RPMI7951 (cell line): ENCODE results near the gene EPGN. TPM values are rescaled to one million over a fixed set of nuclear protein-coding genes. Genes with fewer than 3 reads are reported as not detected.

ENCODE experiments used
- DNase-seq: peaks from one replicate; pipeline ENCODE4 v3.0.0-alpha.2; 2012; ENCODE audit warnings: low read depth
- total RNA-seq: library from RNA; depleted of rRNA; stranded (reverse); fragments of >200 nt; shearing (Covaris generic); gene quantifications from 2 replicates; pipeline ENCODE4 v1.2.3, GENCODE V29; 2014; rRNA removed

The EPGN gene
- total RNA-seq: 0.59 and 0.72 TPM in 2 replicates

DNA sequence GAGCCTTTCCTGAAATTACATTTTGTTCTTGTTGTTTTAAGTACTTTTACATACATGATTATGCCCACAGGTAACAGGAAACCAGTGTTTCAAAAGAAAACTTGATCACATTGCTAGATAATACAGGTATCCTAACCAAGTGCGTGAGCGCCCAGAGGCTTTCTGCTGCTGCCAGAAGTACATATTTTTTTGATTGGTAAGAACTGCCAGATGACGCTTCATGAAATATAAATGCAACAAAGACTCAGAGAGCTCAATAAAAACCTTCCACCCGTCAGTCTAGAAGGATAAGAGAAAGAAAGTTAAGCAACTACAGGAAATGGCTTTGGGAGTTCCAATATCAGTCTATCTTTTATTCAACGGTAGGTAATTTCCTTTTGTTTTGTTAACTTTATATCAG is at the start of gene EPGN:
Gene EPGN (plus strand): TSS at position 256 of the 400 bp plus-strand sequence. CDS start 64 bp downstream, at position 320.
- no peak for DNase-seq

- peak; percentile 11 for DNase-seq
Observed at GRCh38 chr4:74258963-74259362, 49.3 kb upstream of the EPGN start.

- DNase-seq: no peak
Observed at GRCh38 chr4:74260036-74260435, 48.2 kb upstream of the EPGN start.

DNA sequence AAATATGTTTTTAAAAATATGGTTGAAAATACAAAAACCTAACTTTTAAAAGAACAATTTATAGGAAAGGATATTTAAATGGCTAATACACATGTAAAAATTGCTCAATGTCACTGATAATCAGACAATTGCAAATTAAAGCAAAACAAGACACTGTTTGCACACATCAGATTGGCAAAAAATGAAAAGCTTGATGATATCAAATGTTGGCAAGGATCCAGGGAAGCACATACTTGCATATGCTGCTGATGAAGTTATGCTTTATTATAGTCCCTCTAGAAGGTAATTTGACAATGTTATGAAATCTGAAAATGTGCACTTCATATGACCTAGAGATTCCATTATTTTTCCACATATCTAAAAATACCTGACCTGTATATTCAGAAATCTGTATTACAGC is 45.7 kb upstream of the EPGN start:
- DNase-seq: no peak

GRCh38 chr4:74263551-74263950 is 44.7 kb upstream of the EPGN start:
- no peak for DNase-seq

DNA sequence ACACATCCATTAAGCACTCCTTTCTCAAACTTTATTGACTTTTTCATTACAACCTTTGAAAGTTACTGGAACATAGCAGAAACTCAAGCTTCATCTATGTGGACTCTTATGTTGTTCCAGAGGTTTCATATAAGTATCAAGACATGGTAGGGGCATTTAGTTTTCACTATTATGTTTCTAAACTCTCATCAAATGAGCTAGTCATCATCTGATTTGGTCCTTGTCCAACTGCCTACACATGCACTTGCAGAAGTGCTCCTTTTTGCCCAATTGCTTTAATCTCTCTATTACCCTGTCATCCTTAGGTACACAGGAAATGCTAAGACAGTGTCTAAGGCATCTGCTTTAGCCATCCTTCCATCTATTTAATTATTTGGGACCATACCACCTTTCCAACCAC is 42.2 kb upstream of the EPGN start:
- DNase-seq: no peak

DNA sequence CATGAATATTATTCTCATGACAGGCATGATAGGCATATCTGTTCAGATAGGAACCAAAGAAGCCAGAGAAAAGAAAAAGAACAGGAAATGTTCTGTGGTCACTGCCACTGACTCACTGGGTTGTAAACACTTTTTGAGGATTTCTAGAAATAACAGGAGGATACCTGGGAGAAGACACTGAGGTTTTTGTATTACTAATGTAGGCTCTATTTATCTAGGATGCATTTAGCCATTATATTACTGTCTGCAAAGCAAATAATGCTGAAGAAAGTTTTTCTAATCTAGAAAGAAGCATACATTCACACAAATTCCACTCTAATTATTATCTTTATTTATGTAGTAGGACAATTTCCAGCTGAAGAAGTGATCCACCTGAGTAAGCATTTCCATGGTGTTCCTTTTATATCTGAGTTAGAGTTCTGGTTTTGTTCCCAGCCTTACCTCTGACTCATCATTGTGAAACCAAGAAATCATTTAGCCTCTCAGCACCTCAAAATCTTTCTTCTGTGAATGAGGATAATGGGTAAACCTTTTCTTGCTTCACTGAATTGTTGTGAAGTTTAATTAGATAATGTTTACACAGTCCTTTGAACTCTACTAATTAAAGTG is 40.2 kb upstream of the EPGN start:
- peak; percentile 68 for DNase-seq

- no peak for DNase-seq
Observed at GRCh38 chr4:74268643-74269042, 39.6 kb upstream of the EPGN start.

DNA sequence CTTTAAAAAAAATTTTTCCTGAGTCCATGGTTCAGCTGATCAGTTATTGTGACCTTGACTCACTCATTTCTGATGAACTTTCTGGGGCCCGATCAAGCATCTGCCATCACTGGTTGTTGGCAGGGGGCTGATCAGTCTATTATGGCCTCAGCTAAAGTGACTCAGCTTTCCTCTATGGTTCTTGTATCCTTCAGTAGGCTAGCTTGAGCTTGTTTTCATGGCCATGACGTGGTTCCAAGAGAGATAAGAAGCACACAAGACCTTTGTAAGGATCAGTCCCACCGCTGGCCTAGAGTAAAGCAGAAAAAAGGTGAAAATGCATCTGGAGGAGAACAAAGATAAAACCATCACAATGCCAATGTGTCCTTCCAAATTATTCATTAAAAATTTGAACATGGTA is 29.8 kb upstream of the EPGN start:
- DNase-seq: no peak

- no peak for DNase-seq
Observed at GRCh38 chr4:74279716-74280115, 28.6 kb upstream of the EPGN start.

DNA sequence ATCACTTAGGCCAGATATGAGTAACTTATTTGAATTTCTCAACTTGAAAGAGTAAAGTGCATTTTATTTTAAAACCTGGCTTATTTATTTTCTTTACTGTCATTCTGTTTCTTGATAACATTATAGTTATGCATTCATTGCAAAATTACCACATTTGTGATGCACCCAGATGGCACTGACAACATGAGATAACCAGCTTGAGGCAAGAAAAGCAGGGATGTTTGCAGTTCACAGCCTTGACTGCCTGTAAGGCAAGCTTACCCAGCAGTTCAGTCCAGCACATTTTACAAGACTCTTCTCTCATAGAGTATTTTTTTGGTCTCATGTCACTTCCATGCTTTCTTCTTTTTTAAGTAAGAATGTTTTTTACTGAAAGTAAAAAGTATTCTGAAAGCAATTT is 25.3 kb upstream of the EPGN start:
- no peak for DNase-seq

DNA sequence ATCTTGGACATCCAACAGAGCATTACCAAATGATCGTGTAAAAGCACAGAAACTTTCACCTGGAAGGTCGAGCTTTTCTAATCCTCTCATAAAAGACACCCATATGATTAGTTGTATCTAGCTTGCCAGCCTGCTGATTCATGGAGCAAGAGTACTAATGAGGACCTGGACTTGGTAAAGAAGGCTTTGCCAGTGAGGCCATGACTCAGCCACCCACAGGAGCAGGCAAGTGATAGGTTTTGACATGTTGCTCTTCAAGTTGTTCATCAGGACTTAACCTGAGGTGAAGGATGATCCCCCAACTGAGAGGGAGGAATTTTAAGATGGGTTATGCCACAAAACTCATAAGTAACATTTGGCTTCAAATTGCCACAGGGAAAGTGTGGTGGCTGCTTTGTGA is 24.7 kb upstream of the EPGN start:
- peak; percentile 87 for DNase-seq

- peak; percentile 86 for DNase-seq
Observed at GRCh38 chr4:74284053-74284452, 24.2 kb upstream of the EPGN start.

DNA sequence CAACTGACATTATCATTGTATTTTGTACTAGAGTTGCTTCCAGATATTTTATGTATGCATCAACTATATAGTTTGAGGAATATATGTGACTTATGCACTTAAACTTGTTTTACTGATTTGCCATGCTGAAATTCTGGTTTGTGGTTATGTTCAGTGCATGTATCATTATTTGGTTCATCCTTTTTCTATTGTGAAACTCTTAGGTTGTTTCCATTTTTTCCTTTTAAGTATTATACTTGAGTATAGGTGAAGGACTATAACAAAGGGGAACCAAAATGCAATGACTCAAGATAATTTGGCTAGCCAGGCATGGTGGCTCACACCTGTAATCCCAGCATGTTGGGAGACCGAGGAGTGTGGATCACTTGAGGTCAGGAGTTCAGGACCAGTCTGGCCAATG is 21.1 kb upstream of the EPGN start:
- DNase-seq: no peak

- DNase-seq: no peak
Observed at GRCh38 chr4:74287791-74288190, 20.5 kb upstream of the EPGN start.

DNA sequence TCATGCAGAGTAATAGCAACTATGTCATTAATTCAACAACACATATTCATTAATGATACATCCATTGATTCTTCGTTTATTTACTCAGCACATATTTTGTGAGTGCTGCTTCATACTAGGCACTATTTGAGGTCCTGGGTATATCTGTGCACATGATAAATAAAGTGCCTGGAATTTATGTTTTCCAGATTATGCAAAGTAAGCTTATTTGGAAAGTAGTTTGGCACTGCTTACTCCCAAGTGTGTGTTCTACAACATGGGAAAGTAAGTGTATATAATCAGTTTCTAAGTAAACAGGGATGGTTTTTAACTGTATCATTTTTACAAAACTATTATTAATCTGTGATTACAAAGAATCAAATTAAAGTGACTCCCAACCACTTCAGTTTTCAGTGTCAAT is 16.8 kb upstream of the EPGN start:
- DNase-seq: no peak

DNA sequence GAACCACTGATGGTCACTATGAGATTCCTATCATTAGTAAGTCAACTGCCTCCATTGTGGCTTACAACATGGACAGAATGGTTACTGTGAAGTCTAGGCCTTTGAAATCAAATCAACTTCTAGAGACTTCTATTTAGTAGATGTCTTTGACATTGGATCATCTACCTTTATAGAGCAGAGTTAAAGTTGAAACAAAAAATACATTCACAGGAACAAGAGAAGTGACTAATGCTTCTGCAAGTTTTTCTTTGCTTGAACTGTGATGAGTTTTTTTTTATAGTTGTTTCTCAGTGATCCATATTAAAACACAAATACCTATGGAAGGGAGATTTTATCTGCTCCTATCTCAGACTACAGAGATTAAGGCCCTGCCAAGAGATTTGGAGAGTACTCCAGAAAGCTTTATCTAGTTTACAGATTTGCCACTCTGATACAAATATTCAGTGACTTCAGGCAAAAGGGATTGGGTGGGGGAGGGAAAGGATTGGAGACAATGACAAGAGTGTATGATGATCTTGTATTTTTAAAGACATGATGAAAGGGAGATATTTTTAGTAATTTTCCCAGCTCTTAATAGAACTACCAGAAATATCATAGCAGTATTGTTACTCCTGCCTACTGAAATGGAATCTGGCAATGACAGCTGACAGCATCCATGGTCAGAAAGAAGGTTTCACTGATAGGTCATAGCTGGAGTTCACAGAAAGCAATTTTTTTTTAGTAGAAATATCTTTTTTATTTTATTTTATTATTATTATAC is 16.0 kb upstream of the EPGN start:
- no peak for DNase-seq

DNA sequence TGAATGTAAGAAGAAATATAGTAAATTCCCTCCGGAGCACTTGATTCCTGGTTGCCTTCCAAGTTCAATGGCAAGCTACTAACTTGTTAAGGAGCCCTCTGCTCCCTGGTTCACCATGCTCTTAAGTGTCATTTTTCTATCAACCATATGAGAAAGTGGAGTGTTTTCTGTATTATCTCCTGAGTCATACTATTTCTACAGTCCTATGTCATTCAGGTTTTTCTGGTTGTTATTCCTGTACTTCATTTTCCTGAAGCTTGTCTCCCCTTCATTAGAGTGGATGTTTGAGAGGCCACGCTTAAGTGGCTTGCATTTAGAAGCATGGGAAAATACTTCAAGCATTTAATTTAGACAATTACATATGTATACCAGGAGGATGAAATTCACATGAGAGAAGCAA is 14.7 kb upstream of the EPGN start:
- no peak for DNase-seq

GRCh38 chr4:74294681-74295080 is 13.6 kb upstream of the EPGN start:
- DNase-seq: no peak

DNA sequence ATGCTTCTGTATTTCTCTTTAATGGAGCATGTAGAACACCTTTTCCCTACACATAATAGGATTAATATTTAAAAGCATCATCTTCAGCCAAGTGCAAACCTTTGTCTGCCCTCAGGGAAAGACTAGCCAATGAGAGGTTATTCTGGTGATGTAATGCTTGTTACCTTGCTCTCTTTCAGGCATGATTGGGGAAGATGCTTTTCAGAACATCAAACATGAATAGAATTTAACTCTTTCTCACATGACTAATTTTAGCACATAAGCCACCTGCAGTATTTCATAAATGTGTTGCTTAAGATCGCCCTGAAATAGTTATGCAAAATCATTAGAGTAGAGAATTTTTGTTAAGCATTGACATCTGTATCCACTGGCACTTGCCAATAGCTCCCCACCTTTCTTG is 10.7 kb upstream of the EPGN start:
- DNase-seq: no peak

DNA sequence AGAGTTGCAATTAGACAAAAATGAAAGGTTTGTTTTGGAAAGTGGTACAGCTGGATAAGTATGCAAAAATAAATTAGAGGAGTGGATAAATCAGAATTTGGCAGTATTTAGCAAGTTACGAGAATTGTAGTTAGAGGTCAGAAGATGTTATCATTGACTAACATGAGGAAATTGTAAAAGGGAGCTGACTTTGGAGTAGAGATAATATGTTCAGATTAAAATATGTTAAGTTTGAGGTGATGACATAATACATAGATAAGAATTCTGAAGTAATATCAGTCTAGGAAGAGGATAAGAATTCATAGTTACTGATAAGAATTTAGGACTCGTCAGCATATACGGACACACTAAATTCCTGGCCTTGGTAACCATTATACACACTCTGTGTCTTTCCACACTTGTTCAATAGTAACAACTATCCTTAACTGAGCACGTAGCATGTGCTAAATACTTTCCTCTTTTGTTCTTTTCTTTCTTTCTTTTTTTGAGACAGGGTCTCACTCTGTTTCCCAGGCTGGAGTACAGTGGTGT is 4.1 kb upstream of the EPGN start:
- DNase-seq: no peak

GRCh38 chr4:74305000-74305399 is 3.3 kb upstream of the EPGN start:
- DNase-seq: no peak

- no peak for DNase-seq
Observed at GRCh38 chr4:74307170-74307569, 1.1 kb upstream of the EPGN start.
